H9 (cell line): ENCODE results near the gene STK32B. TPM values are rescaled to one million over a fixed set of nuclear protein-coding genes. Genes with fewer than 3 reads are reported as not detected.

Source experiments
- DNase-seq: peaks from one replicate; pipeline ENCODE4 v3.0.0-alpha.2; 2017
- H2AFZ ChIP-seq: one replicate; pipeline ENCODE4 v1.6.1; 2013; ENCODE audit warnings: mild to moderate bottlenecking, low read length, control low read depth, moderate library complexity
- H2AK5ac ChIP-seq: 2 replicates; pipeline ENCODE4 v1.6.1; 2013; ENCODE audit warnings: low read length, control low read depth, mixed read lengths; ENCODE audit not compliant: insufficient read length
- H2BK120ac ChIP-seq: one replicate; pipeline ENCODE4 v1.6.1; 2013; ENCODE audit warnings: low read depth, mild to moderate bottlenecking, low read length, control low read depth, inconsistent platforms; ENCODE audit not compliant: poor library complexity, severe bottlenecking
- H2BK12ac ChIP-seq: 2 replicates; pipeline ENCODE4 v1.6.1; 2013; ENCODE audit warnings: low read length, control low read depth, mixed read lengths, low read depth; ENCODE audit not compliant: insufficient read length
- H2BK15ac ChIP-seq: 2 replicates; pipeline ENCODE4 v1.6.1; 2013; ENCODE audit warnings: low read depth, low read length, control low read depth
- H2BK20ac ChIP-seq: one replicate; pipeline ENCODE4 v1.6.1; 2013; ENCODE audit warnings: low read depth, mild to moderate bottlenecking, low read length, control low read depth, inconsistent platforms; ENCODE audit not compliant: poor library complexity, severe bottlenecking
- H2BK5ac ChIP-seq: 2 replicates; pipeline ENCODE4 v1.6.1; 2013; ENCODE audit warnings: low read length, control low read depth, mixed read lengths; ENCODE audit not compliant: insufficient read length
- H3K14ac ChIP-seq: 2 replicates; pipeline ENCODE4 v1.6.1; 2013; ENCODE audit warnings: low read length, control low read depth; ENCODE audit not compliant: insufficient read depth
- H3K18ac ChIP-seq: 2 replicates; pipeline ENCODE4 v1.6.1; 2013; ENCODE audit warnings: low read depth, mild to moderate bottlenecking, mixed read lengths, low read length, control low read depth; ENCODE audit not compliant: insufficient read length
- H3K23ac ChIP-seq: 2 replicates; pipeline ENCODE4 v1.6.1; 2013; ENCODE audit warnings: low read length, control low read depth, mixed read lengths, low read depth; ENCODE audit not compliant: insufficient read length
- H3K23me2 ChIP-seq: 2 replicates; pipeline ENCODE4 v1.6.1; 2013; ENCODE audit warnings: low read depth, mild to moderate bottlenecking, mixed read lengths, low read length, control low read depth; ENCODE audit not compliant: insufficient read length, poor library complexity, severe bottlenecking
- H3K27ac ChIP-seq: 2 replicates; pipeline ENCODE4 v1.5.1; 2013; ENCODE audit warnings: low read length, control low read depth, mixed read lengths, low read depth; ENCODE audit not compliant: insufficient read length
- H3K27me3 ChIP-seq: 2 replicates; pipeline ENCODE4 v1.6.1; 2013; ENCODE audit warnings: low read length, control low read depth, inconsistent platforms; ENCODE audit not compliant: insufficient read depth
- H3K4ac ChIP-seq: 2 replicates; pipeline ENCODE4 v1.6.1; 2013; ENCODE audit warnings: low read depth, mild to moderate bottlenecking, control low read depth, inconsistent platforms, low read length, moderate library complexity
- H3K4me1 ChIP-seq: 2 replicates; pipeline ENCODE4 v1.6.1; 2013; ENCODE audit warnings: low read length, control low read depth, inconsistent platforms; ENCODE audit not compliant: insufficient read depth
- H3K4me2 ChIP-seq: 2 replicates; pipeline ENCODE4 v1.6.1; 2013; ENCODE audit warnings: low read length, control low read depth, mixed read lengths; ENCODE audit not compliant: insufficient read length, insufficient read depth
- H3K56ac ChIP-seq: 2 replicates; pipeline ENCODE4 v1.6.1; 2013; ENCODE audit warnings: low read depth, mild to moderate bottlenecking, mixed read lengths, low read length, control low read depth; ENCODE audit not compliant: insufficient read length
- H3K79me1 ChIP-seq: 2 replicates; pipeline ENCODE4 v1.6.1; 2013; ENCODE audit warnings: low read depth, mild to moderate bottlenecking, moderate library complexity, low read length, control low read depth, inconsistent platforms; ENCODE audit not compliant: insufficient read depth, poor library complexity, severe bottlenecking
- H3K79me2 ChIP-seq: 2 replicates; pipeline ENCODE4 v1.6.1; 2013; ENCODE audit warnings: low read length, control low read depth, inconsistent platforms; ENCODE audit not compliant: insufficient read depth
- H3K9ac ChIP-seq: 2 replicates; pipeline ENCODE4 v1.6.1; 2013; ENCODE audit warnings: low read length, control low read depth, mixed read lengths; ENCODE audit not compliant: insufficient read length; ENCODE audit errors: extremely low read depth
- H3K9me3 ChIP-seq: one replicate; pipeline ENCODE4 v1.6.1; 2013; ENCODE audit warnings: low read depth, low read length, inconsistent platforms; ENCODE audit not compliant: control insufficient read depth
- H3T11ph ChIP-seq: one replicate; pipeline ENCODE4 v1.6.1; 2013; ENCODE audit warnings: mild to moderate bottlenecking, low read length, control low read depth, inconsistent platforms
- H4K20me1 ChIP-seq: one replicate; pipeline ENCODE4 v1.6.1; 2013; ENCODE audit not compliant: control insufficient read depth, insufficient read length, insufficient read depth
- H4K5ac ChIP-seq: 2 replicates; pipeline ENCODE4 v1.6.1; 2013; ENCODE audit warnings: low read depth, mild to moderate bottlenecking, mixed read lengths, low read length, control low read depth; ENCODE audit not compliant: insufficient read length
- H4K8ac ChIP-seq: replicated peaks from 2 replicates; pipeline ENCODE4 v1.6.1; 2013; ENCODE audit warnings: low read length, control low read depth, mixed read lengths, low read depth; ENCODE audit not compliant: insufficient read length
- H4K91ac ChIP-seq: 2 replicates; pipeline ENCODE4 v1.6.1; 2013; ENCODE audit warnings: low read depth, mild to moderate bottlenecking, moderate library complexity, mixed read lengths, low read length, control low read depth; ENCODE audit not compliant: insufficient read length
- H3K27ac Mint-ChIP-seq, 3 experiments: 2 replicates in 2 of 3; 3 replicates in 1 of 3; pipeline ENCODE4 v1.8.0; 2020 to 2021; ENCODE audit warnings: mixed read lengths in 3 of 3, mild to moderate bottlenecking in 1 of 3, moderate library complexity in 1 of 3
- H3K27me3 Mint-ChIP-seq: 2 replicates; pipeline ENCODE4 v1.8.0; 2021; ENCODE audit warnings: low read depth, mild to moderate bottlenecking, moderate library complexity, mixed read lengths
- H3K36me3 Mint-ChIP-seq, 3 experiments: 2 replicates in 2 of 3; 3 replicates in 1 of 3; pipeline ENCODE4 v1.8.0; 2020 to 2021; ENCODE audit warnings: low read depth in 3 of 3, mixed read lengths in 3 of 3; ENCODE audit not compliant: insufficient read depth in 1 of 3
- H3K4me1 Mint-ChIP-seq, 2 experiments: 2 replicates each; pipeline ENCODE4 v1.8.0; 2020; ENCODE audit warnings: mixed read lengths in 2 of 2
- H3K4me3 Mint-ChIP-seq, 2 experiments: 2 replicates in 1 of 2; 3 replicates in 1 of 2; pipeline ENCODE4 v1.8.0; 2020 to 2021; ENCODE audit warnings: mild to moderate bottlenecking in 2 of 2, mixed read lengths in 2 of 2, moderate library complexity in 1 of 2
- H3K9me3 Mint-ChIP-seq, 2 experiments: 2 replicates in 1 of 2; 3 replicates in 1 of 2; pipeline ENCODE4 v1.8.0; 2020; ENCODE audit warnings: mild to moderate bottlenecking in 2 of 2, mixed read lengths in 2 of 2, moderate library complexity in 1 of 2
- WGBS: extraction: QIAGEN DNeasy Blood & Tissue Kit; methylation state at CpG from one replicate; pipeline ENCODE4 v1.1.7; 2013; ENCODE audit warnings: missing lambda C conversion rate, low lambda C conversion rate, mixed read lengths; ENCODE audit not compliant: insufficient read length; ENCODE audit errors: extremely low coverage; 5-methylcytosine and 5-hydroxymethylcytosine counted together
- total RNA-seq: library from RNA; stranded (reverse); gene quantifications from 2 replicates; pipeline ENCODE4 v1.2.1, GENCODE V29; 2021
- TF ChIP-seq, protein P1 (sequence below): fragments of 200-600 bp; sonication (generic); conservative IDR thresholded peaks from 3 replicates; pipeline ENCODE4 v1.8.0; 2021; ENCODE audit warnings: antibody characterized with exemption, mild to moderate bottlenecking

Gene STK32B
- total RNA-seq, 1 experiment from 2014 or later: 1.0 TPM

DNA sequence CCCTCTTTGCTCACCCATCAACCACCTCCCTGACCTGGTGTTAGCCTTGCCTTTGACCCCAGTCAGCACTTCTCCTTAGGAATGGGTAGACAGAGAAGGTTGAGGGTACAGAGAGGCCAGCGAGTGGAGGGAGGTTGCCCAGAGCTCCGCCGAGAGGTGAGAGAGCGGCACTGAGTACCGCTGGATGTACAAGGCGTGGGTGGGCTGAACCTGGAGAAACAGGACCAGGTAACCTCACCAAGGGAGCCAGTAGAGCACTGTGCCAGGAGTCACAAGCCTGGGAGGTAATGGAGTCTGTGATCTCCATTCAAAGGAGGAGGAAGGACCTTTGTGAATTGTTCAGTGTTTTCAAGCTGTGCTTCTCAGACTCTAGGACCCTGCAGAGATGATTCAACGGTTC lies 400.9 kb downstream of the STK32B start:
- H3K27me3 Mint-ChIP-seq: peaks cover 2% of the 10 kb centered on the region
- Histone ChIP-seq H4K20me1 (no peaks in the 10 kb centered on the region), H4K5ac (no peak overlapping the region), H3T11ph (no peak overlapping the region), H2AFZ (no peak overlapping the region), H2AK5ac (no peak overlapping the region), H4K8ac (no peak overlapping the region), H3K27ac (no peak overlapping the region), H3K9ac (no peak overlapping the region), H3K56ac (no peak overlapping the region), H2BK15ac (no peak overlapping the region), H4K91ac (no peak overlapping the region), H3K23me2 (no peaks in the 10 kb centered on the region), H2BK12ac (no peak overlapping the region), H3K14ac (no peak overlapping the region), H2BK5ac (no peak overlapping the region), H2BK20ac (no peak overlapping the region), H3K4me2 (no peak overlapping the region), H3K4ac (no peak overlapping the region), H3K27me3 (no peaks in the 10 kb centered on the region), H3K23ac (no peak overlapping the region), H2BK120ac (no peak overlapping the region), H3K9me3 (no peaks in the 10 kb centered on the region), H3K4me1 (no peaks in the 10 kb centered on the region), H3K79me2 (no peaks in the 10 kb centered on the region), H3K18ac (no peak overlapping the region), H3K79me1 (no peaks in the 10 kb centered on the region)
- no peak for DNase-seq
- no peaks in the 10 kb centered on the region for H3K9me3 Mint-ChIP-seq
- WGBS: no CpG with 5 or more reads among the region's 7 CpGs
- TF ChIP-seq, protein P1, sequence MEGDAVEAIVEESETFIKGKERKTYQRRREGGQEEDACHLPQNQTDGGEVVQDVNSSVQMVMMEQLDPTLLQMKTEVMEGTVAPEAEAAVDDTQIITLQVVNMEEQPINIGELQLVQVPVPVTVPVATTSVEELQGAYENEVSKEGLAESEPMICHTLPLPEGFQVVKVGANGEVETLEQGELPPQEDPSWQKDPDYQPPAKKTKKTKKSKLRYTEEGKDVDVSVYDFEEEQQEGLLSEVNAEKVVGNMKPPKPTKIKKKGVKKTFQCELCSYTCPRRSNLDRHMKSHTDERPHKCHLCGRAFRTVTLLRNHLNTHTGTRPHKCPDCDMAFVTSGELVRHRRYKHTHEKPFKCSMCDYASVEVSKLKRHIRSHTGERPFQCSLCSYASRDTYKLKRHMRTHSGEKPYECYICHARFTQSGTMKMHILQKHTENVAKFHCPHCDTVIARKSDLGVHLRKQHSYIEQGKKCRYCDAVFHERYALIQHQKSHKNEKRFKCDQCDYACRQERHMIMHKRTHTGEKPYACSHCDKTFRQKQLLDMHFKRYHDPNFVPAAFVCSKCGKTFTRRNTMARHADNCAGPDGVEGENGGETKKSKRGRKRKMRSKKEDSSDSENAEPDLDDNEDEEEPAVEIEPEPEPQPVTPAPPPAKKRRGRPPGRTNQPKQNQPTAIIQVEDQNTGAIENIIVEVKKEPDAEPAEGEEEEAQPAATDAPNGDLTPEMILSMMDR: no peak
- no peaks in the 10 kb centered on the region for H3K4me1 Mint-ChIP-seq
- no peaks in the 10 kb centered on the region for H3K36me3 Mint-ChIP-seq
- no peak overlapping the region for H3K4me3 Mint-ChIP-seq
- no peak overlapping the region for H3K27ac Mint-ChIP-seq
